GM23338 (cell line): ENCODE measurements around the gene ITGB7.

ENCODE experiments used
- CREB1 ChIP-seq: fragments of 250-450 bp; sonication (Bioruptor Pico); IDR thresholded peaks from 2 replicates; pipeline ENCODE4 v1.5.0; 2020; ENCODE audit warnings: low read depth, mild to moderate bottlenecking, moderate library complexity
- EZH2 ChIP-seq: fragments of 200-600 bp; sonication (generic); IDR thresholded peaks from one replicate; pipeline ENCODE4 v1.8.0; 2017; ENCODE audit warnings: antibody characterized with exemption, mild to moderate bottlenecking, low read depth; ENCODE audit not compliant: unreplicated experiment
- EZH2phosphoT487 ChIP-seq: fragments of 200-600 bp; sonication (generic); IDR thresholded peaks from one replicate; pipeline ENCODE4 v1.8.1; 2018; ENCODE audit warnings: antibody characterized with exemption; ENCODE audit not compliant: unreplicated experiment
- JUNB ChIP-seq: IDR thresholded peaks from one replicate; pipeline ENCODE4 v1.6.1; 2016; ENCODE audit warnings: antibody characterized with exemption; ENCODE audit not compliant: unreplicated experiment
- NANOG ChIP-seq: IDR thresholded peaks from 2 replicates; pipeline ENCODE4 v1.6.1; 2016; ENCODE audit warnings: antibody characterized with exemption, borderline replicate concordance
- POLR2AphosphoS5 ChIP-seq: IDR thresholded peaks from 2 replicates; pipeline ENCODE4 v1.6.1; 2016; ENCODE audit warnings: antibody characterized with exemption, low read depth
- STAT1 ChIP-seq: IDR thresholded peaks from one replicate; pipeline ENCODE4 v1.6.1; 2016; ENCODE audit warnings: antibody characterized with exemption; ENCODE audit not compliant: unreplicated experiment
- ZNF114 ChIP-seq: fragments of 250-450 bp; sonication (Bioruptor Pico); IDR thresholded peaks from 2 replicates; pipeline ENCODE4 v1.5.0; 2020; ENCODE audit warnings: mild to moderate bottlenecking, moderate library complexity
- ZNF331 ChIP-seq: fragments of 250-450 bp; sonication (Bioruptor Pico); IDR thresholded peaks from 2 replicates; pipeline ENCODE4 v1.5.0; 2020; ENCODE audit warnings: low read depth, mild to moderate bottlenecking, moderate library complexity
- TF ChIP-seq, protein P1 (sequence below), 2 experiments: fragments of 200-600 bp in 1 of 2; sonication (generic) in 1 of 2; conservative IDR thresholded peaks; 2 replicates each; pipeline versions ENCODE4 v1.5.1 to v1.6.1; 2016 to 2017; ENCODE audit warnings: antibody characterized with exemption in 2 of 2, low read depth in 2 of 2, mild to moderate bottlenecking in 2 of 2, moderate library complexity in 1 of 2
- TF ChIP-seq, protein P2 (sequence below): IDR thresholded peaks from one replicate; pipeline ENCODE4 v1.6.1; 2018; ENCODE audit warnings: antibody characterized with exemption; ENCODE audit not compliant: unreplicated experiment
- TF ChIP-seq, protein P3 (sequence below): IDR thresholded peaks from 2 replicates; pipeline ENCODE4 v1.6.1; 2016; ENCODE audit warnings: antibody characterized with exemption

DNA sequence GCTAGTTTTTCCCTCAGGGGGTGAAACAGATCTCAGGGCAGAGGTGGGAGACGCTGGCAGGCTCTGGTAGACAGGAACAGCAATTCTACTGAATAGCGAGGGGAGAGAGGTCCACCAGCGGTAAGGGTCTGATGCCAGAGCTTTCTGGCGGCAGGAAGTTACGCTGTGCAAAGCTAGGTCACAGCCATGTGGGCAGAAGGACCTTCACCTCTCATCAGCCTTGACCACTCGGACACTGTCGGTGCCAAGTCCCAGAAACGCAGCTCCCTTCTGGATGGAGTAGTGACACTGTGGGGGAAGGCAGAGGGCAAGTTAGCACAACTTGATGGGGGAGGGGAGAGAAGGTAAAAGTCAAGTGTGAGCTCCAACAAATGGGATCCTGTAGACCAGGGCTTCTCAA lies 36.8 kb downstream of the ITGB7 start:
- TF ChIP-seq EZH2 (no peak), POLR2AphosphoS5 (no peak), CREB1 (CRISPR knock-in tag) (no peak), JUNB (no peak), EZH2phosphoT487 (no peak), ZNF114 (CRISPR knock-in tag) (no peak), STAT1 (no peak), NANOG (no peak), ZNF331 (CRISPR knock-in tag) (no peak)
- TF ChIP-seq, protein P1, sequence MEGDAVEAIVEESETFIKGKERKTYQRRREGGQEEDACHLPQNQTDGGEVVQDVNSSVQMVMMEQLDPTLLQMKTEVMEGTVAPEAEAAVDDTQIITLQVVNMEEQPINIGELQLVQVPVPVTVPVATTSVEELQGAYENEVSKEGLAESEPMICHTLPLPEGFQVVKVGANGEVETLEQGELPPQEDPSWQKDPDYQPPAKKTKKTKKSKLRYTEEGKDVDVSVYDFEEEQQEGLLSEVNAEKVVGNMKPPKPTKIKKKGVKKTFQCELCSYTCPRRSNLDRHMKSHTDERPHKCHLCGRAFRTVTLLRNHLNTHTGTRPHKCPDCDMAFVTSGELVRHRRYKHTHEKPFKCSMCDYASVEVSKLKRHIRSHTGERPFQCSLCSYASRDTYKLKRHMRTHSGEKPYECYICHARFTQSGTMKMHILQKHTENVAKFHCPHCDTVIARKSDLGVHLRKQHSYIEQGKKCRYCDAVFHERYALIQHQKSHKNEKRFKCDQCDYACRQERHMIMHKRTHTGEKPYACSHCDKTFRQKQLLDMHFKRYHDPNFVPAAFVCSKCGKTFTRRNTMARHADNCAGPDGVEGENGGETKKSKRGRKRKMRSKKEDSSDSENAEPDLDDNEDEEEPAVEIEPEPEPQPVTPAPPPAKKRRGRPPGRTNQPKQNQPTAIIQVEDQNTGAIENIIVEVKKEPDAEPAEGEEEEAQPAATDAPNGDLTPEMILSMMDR (conservative IDR thresholded peaks at IDR 0.05; ENCODE audit: low read depth in 2 of 2), result no peak
- TF ChIP-seq, protein P2, sequence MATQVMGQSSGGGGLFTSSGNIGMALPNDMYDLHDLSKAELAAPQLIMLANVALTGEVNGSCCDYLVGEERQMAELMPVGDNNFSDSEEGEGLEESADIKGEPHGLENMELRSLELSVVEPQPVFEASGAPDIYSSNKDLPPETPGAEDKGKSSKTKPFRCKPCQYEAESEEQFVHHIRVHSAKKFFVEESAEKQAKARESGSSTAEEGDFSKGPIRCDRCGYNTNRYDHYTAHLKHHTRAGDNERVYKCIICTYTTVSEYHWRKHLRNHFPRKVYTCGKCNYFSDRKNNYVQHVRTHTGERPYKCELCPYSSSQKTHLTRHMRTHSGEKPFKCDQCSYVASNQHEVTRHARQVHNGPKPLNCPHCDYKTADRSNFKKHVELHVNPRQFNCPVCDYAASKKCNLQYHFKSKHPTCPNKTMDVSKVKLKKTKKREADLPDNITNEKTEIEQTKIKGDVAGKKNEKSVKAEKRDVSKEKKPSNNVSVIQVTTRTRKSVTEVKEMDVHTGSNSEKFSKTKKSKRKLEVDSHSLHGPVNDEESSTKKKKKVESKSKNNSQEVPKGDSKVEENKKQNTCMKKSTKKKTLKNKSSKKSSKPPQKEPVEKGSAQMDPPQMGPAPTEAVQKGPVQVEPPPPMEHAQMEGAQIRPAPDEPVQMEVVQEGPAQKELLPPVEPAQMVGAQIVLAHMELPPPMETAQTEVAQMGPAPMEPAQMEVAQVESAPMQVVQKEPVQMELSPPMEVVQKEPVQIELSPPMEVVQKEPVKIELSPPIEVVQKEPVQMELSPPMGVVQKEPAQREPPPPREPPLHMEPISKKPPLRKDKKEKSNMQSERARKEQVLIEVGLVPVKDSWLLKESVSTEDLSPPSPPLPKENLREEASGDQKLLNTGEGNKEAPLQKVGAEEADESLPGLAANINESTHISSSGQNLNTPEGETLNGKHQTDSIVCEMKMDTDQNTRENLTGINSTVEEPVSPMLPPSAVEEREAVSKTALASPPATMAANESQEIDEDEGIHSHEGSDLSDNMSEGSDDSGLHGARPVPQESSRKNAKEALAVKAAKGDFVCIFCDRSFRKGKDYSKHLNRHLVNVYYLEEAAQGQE, result no peak
- TF ChIP-seq, protein P3, sequence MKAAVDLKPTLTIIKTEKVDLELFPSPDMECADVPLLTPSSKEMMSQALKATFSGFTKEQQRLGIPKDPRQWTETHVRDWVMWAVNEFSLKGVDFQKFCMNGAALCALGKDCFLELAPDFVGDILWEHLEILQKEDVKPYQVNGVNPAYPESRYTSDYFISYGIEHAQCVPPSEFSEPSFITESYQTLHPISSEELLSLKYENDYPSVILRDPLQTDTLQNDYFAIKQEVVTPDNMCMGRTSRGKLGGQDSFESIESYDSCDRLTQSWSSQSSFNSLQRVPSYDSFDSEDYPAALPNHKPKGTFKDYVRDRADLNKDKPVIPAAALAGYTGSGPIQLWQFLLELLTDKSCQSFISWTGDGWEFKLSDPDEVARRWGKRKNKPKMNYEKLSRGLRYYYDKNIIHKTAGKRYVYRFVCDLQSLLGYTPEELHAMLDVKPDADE, result no peak
